ENCODE results near the gene MAPK1.
"Not testable (repeated sequence)": the region's sequence is repeated elsewhere in the genome, so short reads cannot be mapped to it uniquely, and the experiment has no call there.

MAPK1 gene

GRCh38 chr22:21845558-21846453, 21.6 kb downstream of the MAPK1 start:
- DNase-seq = no peak

- DNase-seq = no peak
Measured at GRCh38 chr22:21842946-21843345, 24.5 kb downstream of the MAPK1 start.

- no peak for DNase-seq
Measured at GRCh38 chr22:21841422-21841821, 26.0 kb downstream of the MAPK1 start.

GRCh38 chr22:21840236-21840823, 27.1 kb downstream of the MAPK1 start:
- DNase-seq = no peak

- no peak for DNase-seq
Measured at GRCh38 chr22:21839765-21840140, 27.7 kb downstream of the MAPK1 start.

- not testable (repeated sequence) for DNase-seq
Measured at GRCh38 chr22:21839104-21839764, 28.2 kb downstream of the MAPK1 start.

- DNase-seq = no peak
Measured at GRCh38 chr22:21837248-21837979, 30.0 kb downstream of the MAPK1 start.

GRCh38 chr22:21836486-21836885, 31.0 kb downstream of the MAPK1 start:
- not testable (repeated sequence) for DNase-seq

- DNase-seq = no peak
Measured at GRCh38 chr22:21835378-21835777, 32.1 kb downstream of the MAPK1 start.

GRCh38 chr22:21834869-21835268, 32.6 kb downstream of the MAPK1 start:
- no peak for DNase-seq

GRCh38 chr22:21832291-21833290, 34.9 kb downstream of the MAPK1 start:
- DNase-seq = no peak

GRCh38 chr22:21829523-21829922, 37.9 kb downstream of the MAPK1 start:
- DNase-seq = no peak

- no peak for DNase-seq
Measured at GRCh38 chr22:21828268-21828638, 39.2 kb downstream of the MAPK1 start.

- no peak for DNase-seq
Measured at GRCh38 chr22:21827628-21828267, 39.7 kb downstream of the MAPK1 start.

GRCh38 chr22:21826204-21826603, 41.2 kb downstream of the MAPK1 start:
- DNase-seq = no peak

- DNase-seq = not testable (repeated sequence)
Measured at GRCh38 chr22:21824962-21825361, 42.5 kb downstream of the MAPK1 start.

- DNase-seq = no peak
Measured at GRCh38 chr22:21824445-21824912, 43.0 kb downstream of the MAPK1 start.

GRCh38 chr22:21823740-21824444, 43.6 kb downstream of the MAPK1 start:
- no peak for DNase-seq

GRCh38 chr22:21819183-21819770, 48.2 kb downstream of the MAPK1 start:
- DNase-seq = no peak
